GM19395 (cell line): Measurements from ENCODE around the gene FMNL1.
"Not testable (repeated sequence)": the region's sequence is repeated elsewhere in the genome, so short reads cannot be mapped to it uniquely, and the experiment has no call there.

Source experiments
- ATAC-seq: cut with Tn5 transposase; IDR thresholded peaks from one replicate; pipeline ENCODE4 v1.9.1; 2021; ENCODE audit warnings: mild to moderate bottlenecking, moderate library complexity; ENCODE audit not compliant: unreplicated experiment

FMNL1 gene

GRCh38 chr17:45221081-45222013, at the start of gene FMNL1:
TSS of gene FMNL1 (plus strand) at chr17:45221885. CDS start at chr17:45222125, 240 bp downstream.
- no peak for ATAC-seq

DNA sequence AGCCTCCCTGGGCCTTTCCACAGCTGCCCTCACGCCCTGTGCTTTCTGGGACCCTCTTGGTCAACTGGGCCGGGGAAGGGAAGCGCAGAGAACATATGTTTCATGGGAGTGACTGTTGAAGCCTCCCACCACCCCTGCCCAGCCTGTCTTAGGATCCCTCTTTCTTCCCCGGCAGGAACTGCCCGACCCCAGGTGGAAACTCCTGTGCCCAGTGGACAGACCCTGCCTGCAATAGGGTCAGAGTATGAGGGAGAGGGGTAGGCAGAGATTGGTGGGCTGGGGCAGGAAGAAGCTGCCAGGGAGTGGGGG, 49.5 kb upstream of the FMNL1 start:
- ATAC-seq = no peak

- no peak for ATAC-seq
Observed at GRCh38 chr17:45172541-45173286, 49.0 kb upstream of the FMNL1 start.

- ATAC-seq = no peak
Observed at GRCh38 chr17:45175759-45176115, 45.9 kb upstream of the FMNL1 start.

DNA sequence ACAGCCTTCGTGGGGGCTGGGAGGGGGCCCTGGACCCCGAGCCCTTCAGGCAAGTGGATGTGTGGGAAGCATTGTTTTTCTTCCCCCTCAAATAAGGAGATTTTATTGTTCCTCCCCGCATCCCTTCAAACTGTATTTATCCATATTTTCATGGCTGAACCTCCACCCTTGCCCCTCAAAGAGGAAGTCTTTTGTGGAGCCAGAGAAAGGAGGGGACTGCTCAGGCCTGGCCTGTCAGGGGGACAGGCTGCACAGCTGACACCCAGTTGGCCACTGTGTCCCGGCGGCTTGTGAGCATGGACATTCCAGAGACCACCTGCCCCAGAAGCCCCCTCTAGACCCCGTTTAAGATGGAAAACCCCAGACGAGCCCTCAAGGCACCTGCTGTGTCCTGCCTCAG, 44.1 kb upstream of the FMNL1 start:
- ATAC-seq = no peak

DNA sequence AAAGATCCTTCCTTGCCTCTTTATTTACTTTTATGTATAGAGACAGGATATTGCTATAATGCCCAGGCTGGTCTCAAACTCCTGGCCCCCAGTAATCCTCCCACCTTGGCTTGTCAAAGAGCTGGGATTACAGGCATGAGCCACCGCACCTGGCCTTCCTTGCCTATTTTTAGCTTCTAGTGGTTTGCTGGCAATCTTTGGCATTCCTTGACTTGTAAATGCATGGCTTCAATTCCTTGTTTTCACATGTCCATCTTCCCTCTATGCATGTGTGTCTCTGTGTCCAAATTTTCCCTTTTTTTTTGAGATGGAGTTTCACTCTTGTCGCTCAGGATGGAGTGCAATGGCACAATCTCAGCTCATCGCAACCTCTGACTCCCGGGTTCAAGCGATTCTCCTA, 37.5 kb upstream of the FMNL1 start:
- ATAC-seq = no peak

DNA sequence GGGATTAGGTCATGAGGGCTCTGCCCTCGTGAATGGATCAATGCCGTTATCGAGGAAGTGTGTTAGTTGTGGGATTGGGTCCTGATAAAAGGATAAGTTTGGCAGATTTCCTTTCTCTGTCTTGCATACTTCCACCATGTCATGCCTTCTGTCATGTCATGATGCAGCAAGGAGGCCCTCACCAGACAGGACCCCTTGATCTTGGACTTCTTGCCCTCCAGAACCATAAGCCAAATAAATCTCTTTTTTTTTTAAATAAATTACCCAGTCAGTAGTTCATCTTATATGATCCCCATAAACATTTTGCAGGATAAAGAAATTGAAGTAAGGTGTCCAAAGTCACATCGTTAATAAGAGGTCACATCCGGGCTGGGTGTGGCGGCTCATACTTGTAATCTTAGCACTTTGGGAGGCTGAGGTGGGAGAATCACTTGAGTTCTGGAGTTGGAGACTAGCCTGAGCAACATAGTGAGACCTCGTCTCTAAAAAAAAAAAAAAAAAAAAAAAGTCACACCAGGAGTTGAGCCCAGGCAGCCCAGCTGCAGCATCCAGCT, 34.8 kb upstream of the FMNL1 start:
- ATAC-seq = no peak

DNA sequence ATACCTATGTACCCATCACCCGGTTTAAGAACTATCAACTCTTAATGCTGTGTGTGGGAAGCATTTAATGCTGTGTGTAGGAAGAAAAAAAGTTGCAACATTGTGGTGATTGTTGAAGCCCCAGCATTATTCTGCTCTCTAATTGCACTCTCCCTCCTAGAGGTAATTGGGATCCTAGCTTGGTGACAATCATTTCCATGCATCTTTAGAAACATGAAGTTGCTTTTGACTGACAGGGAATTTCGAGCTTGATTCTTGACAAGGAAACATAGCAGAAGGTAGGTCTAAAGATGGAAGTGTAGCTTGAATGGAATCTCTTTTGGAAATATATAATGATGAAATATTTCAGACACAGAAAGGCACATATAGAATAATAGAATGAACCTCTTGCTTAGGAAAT, 32.7 kb upstream of the FMNL1 start:
- no peak for ATAC-seq

- no peak for ATAC-seq
Observed at GRCh38 chr17:45190503-45191255, 31.0 kb upstream of the FMNL1 start.

DNA sequence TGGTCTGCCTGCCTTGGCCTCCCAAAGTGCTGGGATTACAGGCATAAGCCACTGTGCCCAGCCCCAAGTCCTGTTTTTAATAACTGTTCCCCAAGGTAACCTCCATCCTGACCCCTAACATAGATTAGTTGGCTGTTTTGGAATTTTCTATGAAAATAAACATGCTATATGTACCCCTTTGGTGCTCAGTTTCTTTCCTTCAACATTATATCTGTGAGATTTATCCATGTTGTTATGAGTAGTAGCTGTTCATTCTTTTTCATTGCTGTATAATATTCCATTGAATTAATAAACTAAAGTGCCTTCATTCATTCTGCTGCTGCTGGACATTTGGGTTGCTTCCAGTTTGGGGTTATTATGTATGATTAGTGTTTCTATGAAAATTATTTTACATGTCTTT, 26.3 kb upstream of the FMNL1 start:
- no peak for ATAC-seq

- no peak for ATAC-seq
Observed at GRCh38 chr17:45197108-45197507, 24.6 kb upstream of the FMNL1 start.

GRCh38 chr17:45197555-45198334, 23.9 kb upstream of the FMNL1 start:
- ATAC-seq = no peak

DNA sequence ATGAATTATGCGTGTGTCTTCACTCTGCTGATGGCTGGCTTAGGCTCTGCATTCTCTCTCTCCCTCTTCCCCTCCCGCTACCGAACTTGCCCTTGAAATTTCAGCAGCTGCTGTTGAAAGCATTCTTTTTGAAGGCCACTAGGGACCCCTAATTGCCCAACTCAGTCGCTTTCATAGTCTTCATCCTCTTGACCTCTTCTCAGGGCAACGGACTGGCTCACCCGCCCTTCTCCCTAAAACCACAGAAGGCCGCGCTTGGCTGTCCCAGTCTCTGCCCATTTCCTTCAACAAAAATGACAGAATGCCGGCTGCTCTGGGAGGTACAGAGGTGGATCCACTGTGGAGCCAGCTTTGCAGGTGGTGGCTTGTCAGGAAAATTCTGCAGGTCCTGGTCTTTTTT, 21.0 kb upstream of the FMNL1 start:
- no peak for ATAC-seq

DNA sequence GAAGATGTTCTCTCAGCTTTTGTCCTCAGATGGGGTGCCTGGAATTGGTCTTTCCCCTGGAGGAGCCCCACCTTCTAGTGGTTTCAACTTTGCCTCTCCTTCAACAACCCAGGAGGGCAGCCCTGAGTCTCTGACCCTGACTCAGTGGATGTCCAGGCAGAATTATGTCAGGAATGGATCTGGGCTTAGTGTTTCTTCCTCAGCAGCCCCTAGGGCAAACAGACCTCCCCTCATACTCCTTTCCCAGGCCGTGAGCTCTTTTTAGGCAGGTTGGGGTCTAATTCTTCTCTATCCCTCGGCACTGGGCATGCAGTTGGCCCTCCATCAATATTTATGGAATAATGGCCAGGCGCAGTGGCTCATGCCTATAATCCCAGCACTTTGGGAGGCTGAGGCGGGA, 20.2 kb upstream of the FMNL1 start:
- no peak for ATAC-seq

DNA sequence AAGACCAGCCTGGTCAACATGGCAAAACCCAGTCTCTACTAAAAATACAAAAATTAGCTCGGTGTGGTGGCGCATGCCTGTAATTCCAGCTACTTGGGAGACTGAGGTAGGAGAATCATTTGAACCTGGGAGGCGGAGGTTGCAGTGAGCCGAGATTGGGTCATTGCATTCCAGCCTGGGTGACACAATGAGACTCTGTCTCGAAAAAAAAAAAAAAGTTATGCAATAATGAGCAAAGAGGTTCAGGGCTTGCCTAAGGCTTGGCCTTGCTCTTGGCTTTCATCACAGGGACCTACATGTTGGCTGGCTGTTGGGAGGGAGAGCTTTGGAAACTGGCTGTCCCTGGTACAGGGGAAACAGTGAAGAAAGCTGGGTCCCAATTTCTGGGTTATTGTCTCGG, 19.8 kb upstream of the FMNL1 start:
- not testable (repeated sequence) for ATAC-seq

DNA sequence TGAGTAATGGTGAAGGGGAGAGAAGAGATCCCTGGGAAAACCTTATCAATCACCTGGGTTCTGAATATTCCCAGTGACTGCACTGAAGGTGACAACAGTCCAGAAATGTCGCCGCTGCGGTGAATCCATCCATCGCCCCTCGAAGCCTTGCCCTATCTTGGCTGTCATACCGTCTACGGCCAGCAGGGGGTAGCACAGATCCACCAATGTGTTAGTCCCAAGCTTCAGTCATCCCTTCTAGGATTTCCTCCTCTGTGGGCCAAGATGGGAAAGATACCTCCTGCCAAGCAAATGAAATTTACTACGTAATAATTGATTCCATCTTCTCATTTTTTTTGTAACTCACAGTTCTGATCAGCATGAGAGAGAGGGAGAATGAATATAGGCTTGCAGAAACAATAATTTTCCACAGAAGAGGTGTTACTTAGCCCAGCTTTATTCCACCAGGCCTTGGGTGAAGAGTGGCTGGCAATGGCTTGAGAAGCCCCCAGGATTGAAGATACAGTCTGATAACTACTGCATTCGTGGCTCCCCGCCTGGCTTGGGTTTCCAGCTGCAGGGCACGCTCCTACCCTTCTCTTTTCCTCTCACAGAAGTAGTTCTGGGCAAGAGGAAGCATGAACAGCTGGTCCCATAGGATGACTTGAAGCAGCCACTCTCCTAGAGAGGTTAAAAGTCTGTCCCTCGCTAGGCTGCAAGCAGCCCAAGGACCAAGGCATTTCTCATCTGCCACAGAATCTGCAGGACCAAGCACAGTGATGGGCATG, 2.6 kb upstream of the FMNL1 start:
- ATAC-seq = no peak

DNA sequence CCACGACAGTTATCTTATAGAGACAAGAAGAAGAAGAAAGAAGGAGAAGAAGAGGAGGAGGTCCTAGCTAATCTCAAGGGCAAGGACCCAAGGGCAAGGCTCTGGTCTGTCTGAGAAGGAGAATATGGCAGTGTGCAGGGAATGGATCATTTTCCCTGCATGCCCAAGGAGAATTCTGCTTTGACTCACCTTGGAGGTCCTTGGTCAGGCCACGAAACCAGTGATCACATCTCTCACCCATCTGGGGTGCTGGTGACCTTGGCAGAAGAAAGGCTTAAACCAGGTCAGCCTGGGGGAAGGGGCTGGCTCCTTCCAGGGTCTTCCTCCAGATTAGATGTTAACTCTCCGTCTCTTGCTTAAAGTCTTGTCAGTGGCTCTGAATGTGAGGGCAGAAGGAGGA, 1.6 kb upstream of the FMNL1 start:
- ATAC-seq = no peak

DNA sequence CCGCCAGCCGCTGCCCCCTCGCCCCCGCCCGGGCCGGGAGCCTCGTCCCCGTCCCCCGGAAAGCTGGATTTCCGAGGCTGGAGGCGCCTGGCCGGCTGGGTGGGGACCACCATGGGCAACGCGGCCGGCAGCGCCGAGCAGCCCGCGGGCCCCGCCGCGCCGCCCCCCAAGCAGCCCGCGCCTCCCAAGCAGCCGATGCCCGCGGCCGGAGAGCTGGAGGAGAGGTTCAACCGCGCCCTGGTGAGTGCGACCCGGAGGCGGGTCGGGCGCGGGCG, 266 bp downstream of the FMNL1 start:
- ATAC-seq = no peak

DNA sequence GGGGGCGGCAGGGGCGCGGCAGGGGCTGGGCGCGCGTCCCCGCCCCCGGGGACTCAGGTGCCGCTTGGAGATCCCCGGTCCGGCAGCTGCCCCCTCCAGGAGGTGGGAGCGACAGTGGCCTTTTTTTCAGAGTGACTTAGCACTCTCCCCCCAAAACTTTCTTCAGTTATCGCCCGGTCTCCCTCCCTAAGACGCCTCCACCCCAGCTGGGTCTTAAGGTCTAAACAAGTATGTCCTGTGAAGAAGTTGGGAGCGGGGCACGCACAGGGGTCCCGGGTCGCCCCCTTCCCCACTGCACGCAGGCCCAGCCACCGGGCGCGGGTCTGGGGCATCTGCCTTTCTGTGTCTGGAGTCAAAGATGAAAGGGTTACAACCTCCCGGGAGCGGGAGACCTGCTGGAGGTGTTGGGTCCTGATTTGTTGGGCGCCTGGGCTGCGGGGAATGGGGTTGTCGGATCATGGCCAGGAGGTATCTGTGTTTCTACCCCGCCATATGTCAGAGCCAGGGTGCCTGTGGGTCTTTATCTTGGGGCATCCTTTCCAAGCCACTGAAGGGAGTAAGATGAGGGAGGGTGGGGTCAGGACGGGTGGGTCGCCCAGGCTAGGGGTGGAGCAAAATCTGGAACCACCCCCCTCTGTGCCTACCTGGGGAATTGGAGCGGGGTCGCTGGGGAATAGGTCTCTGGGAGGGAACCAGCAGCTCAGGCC, 757 bp downstream of the FMNL1 start:
- ATAC-seq = no peak
